H1 (cell line): ENCODE results near the gene CMTM3. TPM values are rescaled to one million over a fixed set of nuclear protein-coding genes. Genes with fewer than 3 reads are reported as not detected.

Source experiments
- CHD7 ChIP-seq: fragments of 300-600 bp; sonication (generic); IDR thresholded peaks from 2 replicates; pipeline ENCODE4 v1.7.1; 2012; ENCODE audit warnings: low read length, moderate library complexity, mild to moderate bottlenecking, inconsistent platforms; ENCODE audit not compliant: insufficient replicate concordance
- polyA plus RNA-seq, 7 experiments: library from polyadenylated mRNA; depleted of rRNA in 3 of 7; stranded (reverse) in 5 of 7; unstranded in 2 of 7; fragments of >200 nt in 5 of 7; fragments of 200-250 nt in 2 of 7; gene quantifications; 1 replicate in 5 of 7; 2 replicates in 1 of 7; 4 replicates in 1 of 7; pipeline versions ENCODE4 v1.2.1 to v1.2.3, GENCODE V29; 2011 to 2013; ENCODE audit warnings: missing spikeins in 2 of 7, mixed read lengths in 2 of 7
- total RNA-seq: library from RNA; stranded (reverse); fragmentation: NEBNext Ultra II Directional; extraction: Animal tissue kit (Norgen Biotek cat#: 25700); gene quantifications from 2 replicates; pipeline ENCODE4 v1.2.1, GENCODE V29; 2021

The CMTM3 gene
- total and polyA plus RNA-seq, 2 of the 8 experiments (the other 6 are each of a cell fraction or from before 2014, with no cell fraction given): 24.7 to 24.8 TPM

DNA sequence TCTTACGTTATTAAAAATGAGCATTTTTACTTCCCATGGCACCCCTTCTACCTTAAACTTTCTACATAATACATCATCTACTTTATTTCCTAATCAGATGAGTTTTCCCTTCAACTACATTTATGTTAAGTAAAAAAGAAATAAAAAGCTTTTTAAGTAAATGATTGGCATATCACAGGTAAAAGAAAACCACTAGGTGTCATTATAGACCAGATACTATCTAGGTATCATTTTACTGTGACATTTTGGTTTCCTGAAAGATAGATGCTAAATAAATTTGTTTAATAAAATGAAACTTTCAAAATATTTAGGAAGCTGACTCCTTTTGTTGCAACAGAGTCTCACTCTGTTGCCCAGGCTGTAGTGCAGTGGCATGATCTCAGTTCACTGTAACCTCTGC is 42.1 kb upstream of the CMTM3 start (continued):
- TF ChIP-seq CHD7: no peak
